AG04450 (cell line): ENCODE data around the gene MYO16. TPM values are rescaled to one million over a fixed set of nuclear protein-coding genes. Genes with fewer than 3 reads are reported as not detected.
A peak's percentile ranks its signal among the peaks of the same experiment; 100 is the strongest.

Source experiments
- CTCF ChIA-PET: fragments of 300-600, 350-600 bp; formaldehyde crosslinking; extraction: SDS; loops from one replicate; lab custom pipeline; 2022; ENCODE audit warnings: antibody characterized with exemption, inconsistent platforms; lab: Charles Lee
- POLR2A ChIA-PET: fragments of 350-600 bp; formaldehyde crosslinking; extraction: SDS; loops from one replicate; lab custom pipeline; 2021; ENCODE audit warnings: antibody characterized with exemption, inconsistent platforms; lab: Yijun Ruan, JAX
- DNase-seq: peaks from one replicate; pipeline ENCODE4 v3.0.0-alpha.2; 2011; ENCODE audit warnings: low read depth, low spot score
- H3K27ac ChIP-seq: one replicate; pipeline ENCODE4 v1.5.1; 2012; ENCODE audit warnings: low read depth, low read length, control low read depth
- H3K27me3 ChIP-seq: one replicate; pipeline ENCODE4 v1.6.0; 2012; ENCODE audit warnings: low read length; ENCODE audit not compliant: control insufficient read depth, insufficient read depth
- H3K4me3 ChIP-seq: 2 replicates; pipeline ENCODE4 v1.5.1; 2011; ENCODE audit warnings: mild to moderate bottlenecking, low read depth, low read length, control low read depth
- H3K9me3 ChIP-seq: 2 replicates; pipeline ENCODE4 v1.5.1; 2012; ENCODE audit warnings: low read length; ENCODE audit not compliant: control insufficient read depth, insufficient read depth
- polyA plus RNA-seq: library from polyadenylated mRNA; depleted of rRNA; stranded (reverse); fragments of >200 nt; gene quantifications from 2 replicates; pipeline ENCODE4 v1.2.3, GENCODE V29; 2011
- TF ChIP-seq, protein P1 (sequence below): IDR thresholded peaks from 2 replicates; pipeline ENCODE4 v1.5.1; 2011; ENCODE audit warnings: low read depth, low read length, control low read depth, inconsistent platforms

The MYO16 gene
- polyA plus RNA-seq, 1 experiment = 0.02 TPM

DNA sequence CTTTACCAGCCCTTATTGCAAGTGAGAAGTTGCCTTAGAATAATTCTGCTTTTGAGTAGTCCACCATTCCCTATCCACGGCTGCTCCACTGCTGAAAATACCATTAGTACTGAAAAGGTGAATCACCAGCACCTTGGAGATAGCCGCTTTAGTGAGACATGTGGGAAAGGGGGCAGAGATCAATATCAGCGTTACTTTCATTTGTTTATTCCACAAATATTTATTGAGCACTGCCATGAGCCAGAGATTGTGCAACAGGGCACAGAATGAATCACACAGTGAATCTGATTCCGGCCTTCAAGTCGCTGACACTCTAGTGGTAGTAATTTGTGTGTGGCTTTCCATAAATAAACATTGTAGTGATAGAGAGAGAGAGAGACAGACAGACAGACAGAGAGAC, 31.5 kb upstream of the MYO16 start:
- Histone ChIP-seq H3K27ac (no peak overlapping the region), H3K4me3 (no peak overlapping the region), H3K27me3 (no peaks in the 10 kb centered on the region), H3K9me3 (no peaks in the 10 kb centered on the region)
- TF ChIP-seq, protein P1, sequence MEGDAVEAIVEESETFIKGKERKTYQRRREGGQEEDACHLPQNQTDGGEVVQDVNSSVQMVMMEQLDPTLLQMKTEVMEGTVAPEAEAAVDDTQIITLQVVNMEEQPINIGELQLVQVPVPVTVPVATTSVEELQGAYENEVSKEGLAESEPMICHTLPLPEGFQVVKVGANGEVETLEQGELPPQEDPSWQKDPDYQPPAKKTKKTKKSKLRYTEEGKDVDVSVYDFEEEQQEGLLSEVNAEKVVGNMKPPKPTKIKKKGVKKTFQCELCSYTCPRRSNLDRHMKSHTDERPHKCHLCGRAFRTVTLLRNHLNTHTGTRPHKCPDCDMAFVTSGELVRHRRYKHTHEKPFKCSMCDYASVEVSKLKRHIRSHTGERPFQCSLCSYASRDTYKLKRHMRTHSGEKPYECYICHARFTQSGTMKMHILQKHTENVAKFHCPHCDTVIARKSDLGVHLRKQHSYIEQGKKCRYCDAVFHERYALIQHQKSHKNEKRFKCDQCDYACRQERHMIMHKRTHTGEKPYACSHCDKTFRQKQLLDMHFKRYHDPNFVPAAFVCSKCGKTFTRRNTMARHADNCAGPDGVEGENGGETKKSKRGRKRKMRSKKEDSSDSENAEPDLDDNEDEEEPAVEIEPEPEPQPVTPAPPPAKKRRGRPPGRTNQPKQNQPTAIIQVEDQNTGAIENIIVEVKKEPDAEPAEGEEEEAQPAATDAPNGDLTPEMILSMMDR = no peak
- ChIA-PET POLR2A (no interaction called here), CTCF (no interaction called here)
- DNase-seq = no peak

DNA sequence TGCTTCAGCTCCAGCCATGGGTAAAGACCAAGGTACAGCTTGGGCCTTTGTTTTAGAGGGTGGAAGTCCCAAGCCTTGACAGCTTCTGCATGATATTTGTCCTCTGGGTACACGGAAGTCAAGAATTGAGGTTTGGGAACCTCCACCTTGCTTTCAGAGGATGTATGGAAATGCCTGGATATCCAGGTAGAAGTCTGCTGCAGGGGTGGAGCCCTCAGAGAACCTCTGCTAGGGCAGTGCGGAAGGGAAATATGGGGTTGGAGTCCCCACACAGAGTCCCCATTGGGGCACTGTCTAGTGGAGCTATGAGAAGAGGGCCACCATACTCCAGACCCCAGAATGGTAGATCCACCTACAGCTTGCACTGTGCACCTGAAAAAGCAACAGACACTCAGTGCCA, 23.0 kb upstream of the MYO16 start:
- ChIA-PET POLR2A (no interaction called here), CTCF (interaction anchor here (5.8 kb wide), 1 partner anchor 290 kb away, joined by 130 read pairs; no protein-coding TSS in a partner anchor)
- Histone ChIP-seq H3K27me3 (no peaks in the 10 kb centered on the region), H3K27ac (no peak overlapping the region), H3K4me3 (no peak overlapping the region), H3K9me3 (no peaks in the 10 kb centered on the region)
- TF ChIP-seq, protein P1 = no peak
- no peak for DNase-seq

DNA sequence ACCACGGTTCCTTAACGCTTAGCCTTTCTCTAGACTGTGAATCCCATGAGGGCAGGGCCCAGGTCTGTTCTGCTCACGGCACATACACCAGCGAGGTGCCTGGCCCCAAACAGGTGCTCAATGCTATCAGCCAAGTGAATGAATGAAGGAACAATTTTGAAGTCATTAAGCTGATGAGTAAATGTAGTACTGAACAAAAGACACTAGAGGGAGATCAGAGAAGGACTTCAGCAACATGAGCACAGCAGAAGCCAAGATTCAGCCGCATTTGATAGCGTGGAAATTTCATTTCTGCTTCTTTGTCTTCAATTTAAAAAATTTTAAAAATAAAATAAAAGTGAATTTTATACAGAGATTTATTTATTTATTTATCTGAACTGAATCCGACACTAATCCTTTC, 20.1 kb upstream of the MYO16 start:
- no peaks in the 10 kb centered on the region for H3K27me3 ChIP-seq
- H3K4me3 ChIP-seq = no peak overlapping the region
- ChIA-PET POLR2A (no interaction called here), CTCF (interaction anchor here (0.9 to 5.8 kb wide), 5 partner anchors 251 to 287 kb away, joined by 3 to 130 read pairs (median 3); no protein-coding TSS in a partner anchor)
- TF ChIP-seq, protein P1 = peak; percentile 49
- H3K9me3 ChIP-seq = no peaks in the 10 kb centered on the region
- peak; percentile 6 for DNase-seq
- H3K27ac ChIP-seq = no peak overlapping the region

DNA sequence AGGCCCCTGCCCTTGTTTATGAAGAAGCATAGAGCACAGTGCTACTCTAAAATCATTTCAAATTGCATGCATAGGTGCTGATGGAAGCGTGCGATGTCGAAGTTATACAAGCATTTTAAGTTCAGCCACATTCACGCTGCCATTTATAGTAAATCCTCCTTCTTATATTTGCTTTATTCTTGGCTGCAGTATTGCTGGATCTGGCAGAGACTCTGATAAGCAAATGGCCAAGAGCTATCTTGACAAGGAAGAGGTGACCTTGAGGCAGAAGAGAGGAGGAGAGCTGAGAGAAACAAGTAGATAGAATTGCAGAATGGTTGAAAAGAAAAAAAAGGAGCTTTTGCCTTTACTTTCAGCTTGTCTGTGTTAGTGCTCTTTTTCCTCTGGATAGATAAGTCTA, 18.9 kb upstream of the MYO16 start:
- ChIA-PET POLR2A (no interaction called here), CTCF (interaction anchor here (0.9 to 5.8 kb wide), 2 partner anchors 11 to 286 kb away, joined by 4 to 130 read pairs; no protein-coding TSS in a partner anchor)
- TF ChIP-seq, protein P1 = no peak
- H3K27me3 ChIP-seq = no peaks in the 10 kb centered on the region
- H3K9me3 ChIP-seq = no peaks in the 10 kb centered on the region
- H3K27ac ChIP-seq = no peak overlapping the region
- DNase-seq = no peak
- H3K4me3 ChIP-seq = no peak overlapping the region

DNA sequence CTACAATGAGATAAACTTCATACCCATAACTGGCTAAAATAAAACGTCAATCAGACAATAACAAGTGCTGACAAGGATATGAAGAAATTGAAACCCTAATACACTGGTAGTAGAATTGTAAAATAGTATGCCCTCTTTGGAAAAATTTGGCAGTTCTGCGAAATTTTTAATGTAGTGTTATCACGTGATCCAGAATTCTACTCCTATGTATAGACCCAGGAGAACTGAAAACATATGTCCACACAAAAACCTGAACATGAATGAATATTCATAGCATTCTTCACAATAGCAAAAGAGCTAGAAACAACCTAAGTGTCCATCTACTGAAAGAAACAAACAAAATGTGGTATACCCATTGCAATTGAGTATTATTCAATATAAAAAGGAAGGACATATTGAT, 14.2 kb upstream of the MYO16 start:
- CTCF ChIA-PET = interaction anchor here (4.0 kb wide), 1 partner anchor 281 kb away, joined by 20 read pairs; no protein-coding TSS in a partner anchor
- TF ChIP-seq, protein P1 = no peak
- POLR2A ChIA-PET = no interaction called here
- Histone ChIP-seq H3K4me3 (no peak overlapping the region), H3K9me3 (no peaks in the 10 kb centered on the region), H3K27me3 (no peaks in the 10 kb centered on the region), H3K27ac (no peak overlapping the region)
- DNase-seq = no peak
